Tibial artery (tissue), 4 donors: Measurements from ENCODE around the gene UBE2F.
A peak's percentile ranks its signal among the peaks of the same experiment; 100 is the strongest.

Experiments used
- DNase-seq, 2 donors: peaks; one replicate each; pipeline ENCODE4 v3.0.0-alpha.2; 2019
- H3K27ac ChIP-seq, 2 donors: fragments of 200-600 bp; sonication (generic) in 1 of 2; 1 replicate in 1 of 2; 2 replicates in 1 of 2; pipeline ENCODE4 v1.5.1; 2018 to 2019; ENCODE audit warnings: mild to moderate bottlenecking in 1 of 2
- H3K27me3 ChIP-seq, 2 donors: fragments of 200-600 bp; sonication (generic) in 1 of 2; one replicate each; pipeline versions ENCODE4 v1.5.1 to v1.6.0; 2016 to 2019
- H3K36me3 ChIP-seq, 3 donors: fragments of 200-600 bp; sonication (generic) in 2 of 3; one replicate each; pipeline ENCODE4 v1.5.1; 2016 to 2019; ENCODE audit warnings: mild to moderate bottlenecking in 2 of 3
- H3K4me1 ChIP-seq, 4 donors: fragments of 200-600 bp; sonication (generic) in 2 of 4; 1 replicate in 3 of 4; 2 replicates in 1 of 4; pipeline ENCODE4 v1.5.1; 2016 to 2019
- H3K4me3 ChIP-seq, 2 donors: fragments of 200-600 bp; sonication (generic) in 1 of 2; 1 replicate in 1 of 2; 2 replicates in 1 of 2; pipeline ENCODE4 v1.5.1; 2018 to 2019; ENCODE audit warnings: mild to moderate bottlenecking in 2 of 2
- H3K9me3 ChIP-seq, 3 donors: fragments of 200-600 bp; sonication (generic) in 1 of 3; one replicate each; pipeline ENCODE4 v1.5.1; 2016 to 2019
- intact Hi-C: fragments of 100-400 bp; cut with DNase I; formaldehyde crosslinking; loops from one replicate; pipeline ENCODE4 v1.15.0; 2023; ENCODE audit warnings: low total_unique reads
- TF ChIP-seq, protein P1 (sequence below), 2 experiments: fragments of 200-600 bp in 1 of 2; fragments of 450-650 bp in 1 of 2; IDR thresholded peaks; one replicate each; pipeline ENCODE4 v1.5.1; 2017 to 2019; ENCODE audit warnings: antibody characterized with exemption in 2 of 2, mild to moderate bottlenecking in 1 of 2, moderate library complexity in 1 of 2

UBE2F gene, protein sequence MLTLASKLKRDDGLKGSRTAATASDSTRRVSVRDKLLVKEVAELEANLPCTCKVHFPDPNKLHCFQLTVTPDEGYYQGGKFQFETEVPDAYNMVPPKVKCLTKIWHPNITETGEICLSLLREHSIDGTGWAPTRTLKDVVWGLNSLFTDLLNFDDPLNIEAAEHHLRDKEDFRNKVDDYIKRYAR

DNA sequence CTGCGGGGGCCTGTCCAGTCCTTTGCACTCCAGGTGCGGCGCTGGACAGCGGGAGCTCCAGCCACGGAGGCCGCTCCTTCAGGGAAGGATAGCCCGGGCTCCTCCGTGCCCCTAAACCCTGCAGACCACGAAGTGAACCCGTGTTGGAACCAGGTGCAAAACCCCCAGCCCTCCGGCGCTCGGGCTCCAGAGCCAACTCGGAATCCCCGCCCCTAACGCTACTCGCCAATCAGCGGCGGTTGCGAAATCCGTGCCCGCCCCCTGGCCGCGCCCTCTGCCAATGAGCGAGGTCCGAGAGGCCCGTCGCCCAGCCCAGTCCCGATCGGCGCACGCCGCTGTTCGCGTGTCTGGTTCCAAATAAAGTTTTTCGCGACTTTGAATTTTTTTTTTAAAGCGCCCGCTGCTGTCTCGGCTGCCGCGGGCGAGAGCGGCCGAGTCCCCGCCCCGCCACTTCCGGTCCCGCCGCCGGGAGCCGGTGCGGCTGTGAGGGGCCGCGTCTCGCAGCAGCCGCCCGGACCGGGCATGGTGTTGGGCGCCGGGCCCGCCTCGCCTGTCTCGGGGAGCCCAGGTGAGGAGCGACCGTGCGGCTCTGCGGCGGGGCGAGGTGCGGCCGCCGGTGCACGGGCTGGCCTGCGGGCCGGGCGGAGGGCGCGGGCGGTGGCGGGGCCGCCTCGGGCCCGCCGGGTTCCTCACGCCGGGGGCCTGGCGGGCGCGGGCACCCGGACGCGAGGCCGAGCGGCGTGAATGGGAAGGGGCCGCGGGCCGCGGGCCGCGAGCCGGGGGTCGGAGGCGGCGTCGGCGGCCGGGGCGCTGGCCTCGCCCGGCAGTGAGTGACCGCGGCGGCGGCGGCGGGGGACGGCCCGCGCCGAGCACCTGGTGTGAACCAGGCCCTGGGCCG, at the start of gene UBE2F:
UBE2F (plus strand) TSS at position 450 of the 898 bp plus-strand sequence. CDS start 6,094 bp downstream, outside the sequence.
- intact Hi-C loops, result loop anchor here (5.0 kb wide), 1 partner anchor 110 kb away; the partner anchor contains the start of gene RAMP1
- H3K4me1 ChIP-seq, result peaks cover 0 to 42% (median 26%) of the 10 kb centered on the region in 4 donors
- H3K4me3 ChIP-seq, result peak within 1 kb of the TSS; percentile 65 to 82
- H3K27me3 ChIP-seq, result no peaks in the 10 kb centered on the region
- H3K27ac ChIP-seq, result peak within 1 kb of the TSS; percentile 68 to 72
- TF ChIP-seq, protein P1, sequence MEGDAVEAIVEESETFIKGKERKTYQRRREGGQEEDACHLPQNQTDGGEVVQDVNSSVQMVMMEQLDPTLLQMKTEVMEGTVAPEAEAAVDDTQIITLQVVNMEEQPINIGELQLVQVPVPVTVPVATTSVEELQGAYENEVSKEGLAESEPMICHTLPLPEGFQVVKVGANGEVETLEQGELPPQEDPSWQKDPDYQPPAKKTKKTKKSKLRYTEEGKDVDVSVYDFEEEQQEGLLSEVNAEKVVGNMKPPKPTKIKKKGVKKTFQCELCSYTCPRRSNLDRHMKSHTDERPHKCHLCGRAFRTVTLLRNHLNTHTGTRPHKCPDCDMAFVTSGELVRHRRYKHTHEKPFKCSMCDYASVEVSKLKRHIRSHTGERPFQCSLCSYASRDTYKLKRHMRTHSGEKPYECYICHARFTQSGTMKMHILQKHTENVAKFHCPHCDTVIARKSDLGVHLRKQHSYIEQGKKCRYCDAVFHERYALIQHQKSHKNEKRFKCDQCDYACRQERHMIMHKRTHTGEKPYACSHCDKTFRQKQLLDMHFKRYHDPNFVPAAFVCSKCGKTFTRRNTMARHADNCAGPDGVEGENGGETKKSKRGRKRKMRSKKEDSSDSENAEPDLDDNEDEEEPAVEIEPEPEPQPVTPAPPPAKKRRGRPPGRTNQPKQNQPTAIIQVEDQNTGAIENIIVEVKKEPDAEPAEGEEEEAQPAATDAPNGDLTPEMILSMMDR (IDR thresholded peaks at IDR 0.05), result no peak
- peaks cover 0 to 12% (median 7%) of the 10 kb centered on the region in 3 donors for H3K9me3 ChIP-seq
- no peaks in the 10 kb centered on the region for H3K36me3 ChIP-seq
- peak; percentile 96 to 98 for DNase-seq

DNA sequence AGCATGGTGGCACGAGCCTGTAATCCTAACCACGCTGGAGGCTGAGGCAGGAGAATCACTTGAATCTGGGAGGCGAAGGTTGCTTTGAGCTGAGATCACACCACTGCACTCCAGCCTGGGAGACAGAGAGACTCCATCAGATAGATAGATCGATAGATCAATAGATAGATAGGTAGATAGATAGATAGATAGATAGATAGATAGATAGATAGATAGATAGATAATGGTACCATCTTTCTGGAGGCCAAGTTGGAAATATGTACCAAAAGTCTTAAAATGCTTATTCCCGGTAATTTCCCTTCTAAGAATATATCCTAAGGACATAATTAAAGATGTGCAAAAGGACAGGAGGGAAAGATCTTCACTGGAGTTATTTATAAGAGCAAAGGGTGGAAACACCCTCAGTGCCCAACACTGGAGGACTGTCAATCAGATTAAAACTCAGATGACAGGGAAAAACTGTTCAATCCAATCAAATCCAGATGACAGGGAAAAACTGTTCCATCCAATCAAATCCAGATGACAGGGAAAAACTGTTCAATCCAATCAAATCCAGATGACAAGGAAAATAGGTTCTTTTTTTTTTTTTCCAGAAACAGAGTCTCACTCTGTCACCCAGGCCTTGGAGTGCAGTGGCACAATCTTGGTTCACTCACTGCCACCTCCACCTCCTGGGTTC, 49.0 kb upstream of the UBE2F start:
- no peaks in the 10 kb centered on the region for H3K27me3 ChIP-seq
- H3K4me3 ChIP-seq, result no peak overlapping the region
- peak in 1 of 2 donors; percentile 17 for DNase-seq
- peak overlapping the region; percentile 77 to 82 for H3K27ac ChIP-seq
- H3K9me3 ChIP-seq, result no peaks in the 10 kb centered on the region
- TF ChIP-seq, protein P1 (IDR thresholded peaks at IDR 0.05), result no peak
- peaks cover 0 to 7% (median 0%) of the 10 kb centered on the region in 3 donors for H3K36me3 ChIP-seq
- intact Hi-C loops, result no loop called here
- H3K4me1 ChIP-seq, result peaks cover 0 to 31% (median 14%) of the 10 kb centered on the region in 4 donors

DNA sequence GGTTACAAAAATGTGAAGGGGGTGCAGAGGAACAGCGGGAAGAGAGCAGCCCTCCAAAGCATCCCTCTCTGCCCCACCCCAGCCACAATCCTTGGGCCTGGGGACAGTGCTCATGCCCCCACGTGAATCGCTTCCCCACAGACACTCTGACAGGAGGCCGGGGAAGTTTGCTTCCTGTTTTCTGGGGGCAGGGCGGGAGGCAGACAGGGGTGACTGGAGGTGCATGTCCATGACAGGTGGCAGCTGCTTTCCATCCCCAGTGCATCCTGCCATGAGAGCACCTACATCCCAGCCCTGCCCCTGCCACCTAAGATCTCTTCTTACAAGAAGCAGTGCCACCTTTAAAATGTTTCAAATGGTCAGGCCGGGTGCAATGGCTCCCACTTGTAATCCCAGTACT, 47.2 kb upstream of the UBE2F start:
- DNase-seq, result peak in 1 of 2 donors; percentile 63
- H3K36me3 ChIP-seq, result peaks cover 0 to 4% (median 0%) of the 10 kb centered on the region in 3 donors
- H3K9me3 ChIP-seq, result no peaks in the 10 kb centered on the region
- no peak overlapping the region for H3K4me3 ChIP-seq
- TF ChIP-seq, protein P1 (IDR thresholded peaks at IDR 0.05), result no peak
- H3K27ac ChIP-seq, result peak overlapping the region; percentile 77 to 82
- H3K4me1 ChIP-seq, result peaks cover 0 to 46% (median 23%) of the 10 kb centered on the region in 4 donors
- no peaks in the 10 kb centered on the region for H3K27me3 ChIP-seq
- intact Hi-C loops, result no loop called here

DNA sequence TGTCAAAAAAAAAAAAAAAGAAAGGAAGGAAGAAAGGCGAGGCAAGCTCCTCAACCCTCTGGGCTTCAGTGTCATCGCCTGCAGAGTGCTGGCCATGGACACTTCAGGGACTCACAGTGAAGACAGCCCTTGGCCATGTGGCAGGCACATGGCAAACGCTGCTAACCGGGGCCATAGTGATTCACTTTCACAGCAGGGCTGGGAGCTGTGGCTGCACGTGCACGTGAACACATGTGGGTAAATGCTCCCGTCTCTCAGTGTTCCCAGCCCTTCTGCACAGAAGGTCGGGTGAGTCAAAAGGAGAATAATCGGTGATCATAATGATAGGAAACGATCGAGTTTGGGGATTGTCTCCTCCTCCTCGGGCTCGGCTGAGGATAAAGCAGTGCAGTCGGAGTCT, 46.1 kb upstream of the UBE2F start:
- no peaks in the 10 kb centered on the region for H3K9me3 ChIP-seq
- H3K27ac ChIP-seq, result peak overlapping the region; percentile 77 to 82
- H3K27me3 ChIP-seq, result no peaks in the 10 kb centered on the region
- TF ChIP-seq, protein P1 (IDR thresholded peaks at IDR 0.05), result no peak
- peak in 1 of 2 donors; percentile 51 for DNase-seq
- H3K36me3 ChIP-seq, result peaks cover 0 to 4% (median 0%) of the 10 kb centered on the region in 3 donors
- H3K4me3 ChIP-seq, result no peak overlapping the region
- H3K4me1 ChIP-seq, result peaks cover 0 to 46% (median 23%) of the 10 kb centered on the region in 4 donors
- intact Hi-C loops, result no loop called here

DNA sequence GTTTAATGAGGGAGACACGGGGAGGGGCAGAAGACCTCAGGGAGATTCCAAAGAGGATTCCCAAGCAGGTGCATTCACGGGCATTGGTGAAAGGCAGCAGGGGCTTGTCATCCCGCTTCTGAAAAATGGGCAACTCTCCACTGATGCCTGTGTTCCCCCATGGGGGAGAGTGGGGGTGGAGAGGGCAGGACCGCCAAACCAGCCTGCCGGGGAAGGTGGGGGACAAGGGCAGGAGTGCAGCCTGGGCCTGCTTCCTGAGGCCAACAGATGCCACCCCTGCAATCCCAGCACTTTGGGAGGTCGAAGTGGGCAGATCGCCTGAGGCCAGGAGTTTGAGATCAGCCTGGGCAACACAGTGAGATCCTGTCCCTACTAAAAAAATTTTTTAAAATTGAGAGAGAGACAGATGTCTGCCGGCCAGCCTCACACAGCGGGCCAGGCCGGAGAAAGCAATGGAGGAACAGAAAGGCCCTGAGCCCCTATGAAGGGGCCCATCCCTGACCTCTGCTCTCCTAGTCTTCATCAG, 44.8 kb upstream of the UBE2F start:
- peak in 1 of 2 donors; percentile 61 for DNase-seq
- intact Hi-C loops, result no loop called here
- TF ChIP-seq, protein P1 (IDR thresholded peaks at IDR 0.05), result no peak

More for the DNA sequence above, 44.8 kb upstream of the UBE2F start:
- Histone ChIP-seq H3K4me1 (peaks cover 0 to 46% (median 23%) of the 10 kb centered on the region in 4 donors), H3K27me3 (no peaks in the 10 kb centered on the region), H3K36me3 (peaks cover 0 to 4% (median 0%) of the 10 kb centered on the region in 3 donors), H3K4me3 (no peak overlapping the region), H3K27ac (peak overlapping the region; percentile 82 to 83), H3K9me3 (no peaks in the 10 kb centered on the region)
